ENCODE measurements around the gene RBM6. TPM values are rescaled to one million over a fixed set of nuclear protein-coding genes. Genes with fewer than 3 reads are reported as not detected.

The RBM6 gene
- total and polyA plus RNA-seq, 2 experiments from 2014 or later = 66.6 to 97.6 TPM

- peaks cover 21% of the 10 kb centered on the region for H3K4me1 Mint-ChIP-seq
- Histone ChIP-seq H3F3A (replicated peaks; ENCODE audit: low read depth) (peaks cover 5% of the 10 kb centered on the region; the same call in 1 of the 2 replicates), H3K9me2 (ENCODE audit: insufficient read depth) (no peaks in the 10 kb centered on the region), H3K4me1 (ENCODE audit: insufficient read depth) (peaks cover 17% of the 10 kb centered on the region), H3K27me3 (ENCODE audit: insufficient read depth) (no peaks in the 10 kb centered on the region), H3K27ac (ENCODE audit: low read depth) (no peak overlapping the region), H3K4me3 (no peak overlapping the region), H2AFZ (no peak overlapping the region), H3K4me2 (no peak overlapping the region), H4K20me1 (replicated peaks; ENCODE audit: insufficient read depth) (no peaks in the 10 kb centered on the region), H3K79me2 (replicated peaks; ENCODE audit: insufficient read depth) (no peaks in the 10 kb centered on the region), H3K36me3 (ENCODE audit: insufficient read depth) (no peaks in the 10 kb centered on the region)
- H3K36me3 Mint-ChIP-seq (ENCODE audit: low read depth) = no peaks in the 10 kb centered on the region
- no peaks in the 10 kb centered on the region for H3K9me3 Mint-ChIP-seq
- H3K4me3 Mint-ChIP-seq = no peak overlapping the region
- TF ChIP-seq STAT1 (IDR thresholded peaks at IDR 0.05; ENCODE audit: unreplicated experiment) = no peak
- TF ChIP-seq ZNF331 (CRISPR knock-in tag; IDR thresholded peaks at IDR 0.05; ENCODE audit: low read depth) = no peak
- no peak for TF ChIP-seq CREB1 (CRISPR knock-in tag; IDR thresholded peaks at IDR 0.05; ENCODE audit: low read depth)
- no peak for ATAC-seq
- H3K27me3 Mint-ChIP-seq (ENCODE audit: insufficient read depth, low read depth, poor library complexity) = peaks cover 9% of the 10 kb centered on the region
- no peak overlapping the region for H3K27ac Mint-ChIP-seq
- DNase-seq (ENCODE audit: low spot score) = no peak
Measured at GRCh38 chr3:49926117-49926728, 13.7 kb upstream of the RBM6 start.

GRCh38 chr3:49927798-49928197, 12.2 kb upstream of the RBM6 start:
- no peak overlapping the region for H3K4me2 ChIP-seq

More at GRCh38 chr3:49927798-49928197, 12.2 kb upstream of the RBM6 start:
- Histone ChIP-seq H3K27me3 (ENCODE audit: insufficient read depth) (no peaks in the 10 kb centered on the region), H3K4me1 (ENCODE audit: insufficient read depth) (peaks cover 19% of the 10 kb centered on the region), H3K79me2 (replicated peaks; ENCODE audit: insufficient read depth) (no peaks in the 10 kb centered on the region), H3K27ac (ENCODE audit: low read depth) (no peak overlapping the region), H3K9me2 (ENCODE audit: insufficient read depth) (no peaks in the 10 kb centered on the region), H3F3A (replicated peaks; ENCODE audit: low read depth) (peaks cover 5% of the 10 kb centered on the region; the same call in 1 of the 2 replicates), H3K36me3 (ENCODE audit: insufficient read depth) (no peaks in the 10 kb centered on the region), H4K20me1 (replicated peaks; ENCODE audit: insufficient read depth) (no peaks in the 10 kb centered on the region), H3K4me3 (no peak overlapping the region), H2AFZ (no peak overlapping the region)
- no peaks in the 10 kb centered on the region for H3K36me3 Mint-ChIP-seq (ENCODE audit: low read depth)
- no peak overlapping the region for H3K27ac Mint-ChIP-seq
- H3K9me3 Mint-ChIP-seq = no peaks in the 10 kb centered on the region
- no peak for ATAC-seq
- peaks cover 23% of the 10 kb centered on the region for H3K4me1 Mint-ChIP-seq
- DNase-seq (ENCODE audit: low spot score) = no peak
- TF ChIP-seq POLR2AphosphoS5 (IDR thresholded peaks at IDR 0.05; ENCODE audit: low read depth) (no peak), ETS1 (IDR thresholded peaks at IDR 0.05) (no peak), REST (IDR thresholded peaks at IDR 0.05; ENCODE audit: unreplicated experiment) (no peak), STAT1 (IDR thresholded peaks at IDR 0.05; ENCODE audit: unreplicated experiment) (no peak), EZH2phosphoT487 (IDR thresholded peaks at IDR 0.05; ENCODE audit: unreplicated experiment) (no peak)
- H3K4me3 Mint-ChIP-seq = no peak overlapping the region
- H3K27me3 Mint-ChIP-seq (ENCODE audit: insufficient read depth, low read depth, poor library complexity) = peaks cover 11% of the 10 kb centered on the region

Data from GM23338 (cell line).